Heart right ventricle (tissue), 16 donors: Measurements from ENCODE around the gene HBEGF. TPM values are rescaled to one million over a fixed set of nuclear protein-coding genes. Genes with fewer than 3 reads are reported as not detected.
A peak's percentile ranks its signal among the peaks of the same experiment; 100 is the strongest.

Experiments used
- ATAC-seq, 8 donors: fragments of 200-7000 bp; cut with Tn5 transposase; one replicate each; pipeline ENCODE4 v1.9.1; 2020; ENCODE audit warnings: mild to moderate bottlenecking in 8 of 8, moderate library complexity in 8 of 8, moderate number of reproducible peaks in 1 of 8
- DNase-seq, 2 donors: peaks; one replicate each; pipeline ENCODE4 v3.0.0-alpha.2; 2020
- H3K27ac ChIP-seq, 10 donors: fragments of 200-600 bp; sonication (generic) in 2 of 10; one replicate each; pipeline versions ENCODE4 v1.5.0 to v1.8.0; 2020 to 2022; ENCODE audit warnings: mild to moderate bottlenecking in 3 of 10
- H3K27me3 ChIP-seq, 7 donors: fragments of 200-600 bp; one replicate each; pipeline ENCODE4 v1.8.0; 2021 to 2022; ENCODE audit warnings: mild to moderate bottlenecking in 2 of 7
- H3K36me3 ChIP-seq, 9 donors: fragments of 200-600 bp; sonication (generic) in 1 of 9; one replicate each; pipeline versions ENCODE4 v1.5.0 to v1.8.0; 2020 to 2022; ENCODE audit warnings: mild to moderate bottlenecking in 2 of 9
- H3K4me1 ChIP-seq, 9 donors: fragments of 200-600 bp; sonication (generic) in 1 of 9; one replicate each; pipeline versions ENCODE4 v1.5.0 to v1.8.0; 2020 to 2022; ENCODE audit warnings: mild to moderate bottlenecking in 4 of 9
- H3K4me3 ChIP-seq, 10 donors: fragments of 200-600 bp; sonication (generic) in 2 of 10; one replicate each; pipeline versions ENCODE4 v1.5.0 to v1.8.0; 2020 to 2022; ENCODE audit warnings: mild to moderate bottlenecking in 7 of 10, moderate library complexity in 2 of 10
- H3K9me3 ChIP-seq, 11 donors: fragments of 200-600 bp in 10 of 11; sonication (generic) in 2 of 11; one replicate each; pipeline versions ENCODE4 v1.5.0 to v1.8.0; 2013 to 2022; ENCODE audit warnings: mild to moderate bottlenecking in 2 of 11, control low read depth in 1 of 11, moderate library complexity in 1 of 11
- CTCF ChIP-seq, 9 donors: fragments of 200-600 bp; sonication (generic) in 2 of 9; IDR thresholded peaks; one replicate each; pipeline versions ENCODE4 v1.5.0 to v1.8.0; 2021 to 2022; ENCODE audit warnings: antibody characterized with exemption in 9 of 9, mild to moderate bottlenecking in 5 of 9, moderate library complexity in 1 of 9
- WGBS, 2 donors: extraction: QIAGEN DNeasy Blood & Tissue Kit; methylation state at CpG; one replicate each; pipeline ENCODE4 v1.1.7; 2013; ENCODE audit warnings: inconsistent platforms in 1 of 2; 5-methylcytosine and 5-hydroxymethylcytosine counted together
- intact Hi-C, 10 donors: fragments of 100-400 bp; cut with DNase I; formaldehyde crosslinking; loops; one replicate each; pipeline versions ENCODE4 v1.11.1 to v1.14.2; 2022
- polyA plus RNA-seq, 2 donors: library from polyadenylated mRNA; stranded (reverse); fragments of 200-250 nt; gene quantifications; one replicate each; pipeline ENCODE4 v1.2.3, GENCODE V29; 2013
- total RNA-seq, 10 donors: library from RNA; stranded (reverse); fragmentation: NEBNext Ultra II Directional in 3 of 10; extraction: Animal tissue kit (Norgen Biotek cat#: 25700) in 3 of 10; gene quantifications; one replicate each; pipeline versions ENCODE4 v1.2.1 to v1.2.4, GENCODE V29; 2021 to 2023
- donor health status: Arrhythmogenic right ventricular cardiomyopathy.
- donor health status: ischemic (EF 13 %, LVEDD 7.1; RV severe dilation, severe dysfunction).
- donor health status: healthy with polysubstance abuse.
- donor health status: DM: no; HTN: yes; CAD: no.
- donor health status: DM: no; HTN: no; CAD: no.
- donor health status: ischemic (EF 25% LVEDD 6.9; RV normal size, moderate dysfunction).
- donor health status: ischemic (EF 25% LVEDD 5.7; RV mildly dilated, moderate dysfunction).
- donor health status: healthy.
- donor health status: DM: yes; HTN: yes; CAD: no.
- donor health status: Ischemic cardiomyopathy.
- donor health status: ischemic (EF 35%, LVEDD 5.7; RV mildly dilated, moderate dysfunction).
- donor health status: nonischemic (EF 11% LVEDD 7.7; RV severe dilation, severe dysfunction).
- donor health status: DM: yes; HTN: yes; CAD: no.
- donor health status: PGD.
- donor health status: ischemic (EF 29% LVEDD 5.4; RV normal size, mild dysfunction).
- donor health status: nonischemic (EF 23%, LVEDD 6.1; RV moderate dilation, normal function).

Gene HBEGF
- total and polyA plus RNA-seq, 12 donors, result 14.6 to 121 (median 32.4) TPM

- WGBS, 2 donors, result 84 to 93% methylated on average over 1 of the region's 1 CpG
- no peak overlapping the region for H3K27ac ChIP-seq
- no peaks in the 10 kb centered on the region for H3K9me3 ChIP-seq
- ATAC-seq (no peak), DNase-seq (no peak)
- peaks cover 5 to 36% (median 25%) of the 10 kb centered on the region in 9 donors for H3K4me1 ChIP-seq
- intact Hi-C loops, result no loop called here
- no peak for TF ChIP-seq CTCF (IDR thresholded peaks at IDR 0.05)
- no peaks in the 10 kb centered on the region for H3K27me3 ChIP-seq
- no peak overlapping the region for H3K4me3 ChIP-seq
- peaks cover 0 to 1% (median 0%) of the 10 kb centered on the region in 9 donors for H3K36me3 ChIP-seq
Observed at GRCh38 chr5:140305471-140305870, 40.9 kb downstream of the HBEGF start.

- no peak for ATAC-seq
Observed at GRCh38 chr5:140303966-140304365, 42.4 kb downstream of the HBEGF start.

GRCh38 chr5:140302786-140303639 lies 43.4 kb downstream of the HBEGF start, which contains the start of gene PFDN1:
PFDN1 (minus strand) TSS chr5:140303101; CDS start chr5:140303073, 28 bp downstream.
- ATAC-seq (peak; percentile 95 to 99 (median 99)), DNase-seq (peak; percentile 92 to 96)
- peaks cover 5 to 41% (median 36%) of the 10 kb centered on the region in 9 donors for H3K4me1 ChIP-seq
- peaks cover 0 to 23% (median 12%) of the 10 kb centered on the region in 9 donors for H3K36me3 ChIP-seq
- TF ChIP-seq CTCF (IDR thresholded peaks at IDR 0.05), result no peak
- peak within 1 kb of the TSS; percentile 74 to 93 (median 86) for H3K27ac ChIP-seq
- H3K4me3 ChIP-seq, result peak within 1 kb of the TSS; percentile 70 to 88 (median 80)
- WGBS, 2 donors, result 1 to 2% methylated on average over 30 of the region's 30 CpGs
- no peaks in the 10 kb centered on the region for H3K9me3 ChIP-seq
- intact Hi-C loops, result loop anchor here in 5 of 10 donors (2.0 to 5.0 kb wide), 5 partner anchors 39 to 56 kb away; partner anchors contain the start of gene HBEGF (in 2 of the 5)
- no peaks in the 10 kb centered on the region for H3K27me3 ChIP-seq

More at GRCh38 chr5:140303966-140304365, 42.4 kb downstream of the HBEGF start:
- intact Hi-C loops, result loop anchor here in 5 of 10 donors (2.0 to 5.0 kb wide), 5 partner anchors 38 to 57 kb away; partner anchors contain the start of gene HBEGF (in 2 of the 5)
- no peak for DNase-seq
- Histone ChIP-seq H3K4me1 (peaks cover 5 to 32% (median 27%) of the 10 kb centered on the region in 9 donors), H3K9me3 (no peaks in the 10 kb centered on the region), H3K36me3 (peaks cover 0 to 16% (median 9%) of the 10 kb centered on the region in 9 donors), H3K27ac (peak overlapping the region in 1 of 10 donors; percentile 92), H3K27me3 (no peaks in the 10 kb centered on the region), H3K4me3 (peak overlapping the region in 1 of 10 donors; percentile 79)
- no peak for TF ChIP-seq CTCF (IDR thresholded peaks at IDR 0.05)
- WGBS, 2 donors, result 94 to 97% methylated on average over 15 of the region's 15 CpGs

- WGBS, 2 donors, result 47 to 70% methylated on average over 1 of the region's 1 CpG
- DNase-seq, result no peak
- no peaks in the 10 kb centered on the region for H3K9me3 ChIP-seq
- no peak for TF ChIP-seq CTCF (IDR thresholded peaks at IDR 0.05)
- peak overlapping the region in 2 of 10 donors; percentile 84 to 89 for H3K27ac ChIP-seq
- no peaks in the 10 kb centered on the region for H3K27me3 ChIP-seq
- ATAC-seq, result no peak
- peaks cover 0 to 26% (median 12%) of the 10 kb centered on the region in 9 donors for H3K36me3 ChIP-seq
- H3K4me1 ChIP-seq, result peaks cover 5 to 60% (median 54%) of the 10 kb centered on the region in 9 donors
- peak overlapping the region in 4 of 10 donors; percentile 70 to 86 (median 78) for H3K4me3 ChIP-seq
- intact Hi-C loops, result loop anchor here in 4 of 10 donors (5.0 kb wide), 4 partner anchors 39 to 54 kb away; partner anchors contain the start of gene HBEGF (in 1 of the 4)
Observed at GRCh38 chr5:140301136-140301535, 45.3 kb downstream of the HBEGF start.
